SH-SY5Y (cell line): Measurements from ENCODE around the gene FAM120A.

Experiments
- GATA2 ChIP-seq: IDR thresholded peaks from 2 replicates; pipeline ENCODE4 v1.6.1; 2011; ENCODE audit warnings: mild to moderate bottlenecking, low read depth, low read length
- GATA3 ChIP-seq: IDR thresholded peaks from 2 replicates; pipeline ENCODE4 v1.6.1; 2011; ENCODE audit warnings: low read depth, mild to moderate bottlenecking, low read length, moderate library complexity

The FAM120A gene

DNA sequence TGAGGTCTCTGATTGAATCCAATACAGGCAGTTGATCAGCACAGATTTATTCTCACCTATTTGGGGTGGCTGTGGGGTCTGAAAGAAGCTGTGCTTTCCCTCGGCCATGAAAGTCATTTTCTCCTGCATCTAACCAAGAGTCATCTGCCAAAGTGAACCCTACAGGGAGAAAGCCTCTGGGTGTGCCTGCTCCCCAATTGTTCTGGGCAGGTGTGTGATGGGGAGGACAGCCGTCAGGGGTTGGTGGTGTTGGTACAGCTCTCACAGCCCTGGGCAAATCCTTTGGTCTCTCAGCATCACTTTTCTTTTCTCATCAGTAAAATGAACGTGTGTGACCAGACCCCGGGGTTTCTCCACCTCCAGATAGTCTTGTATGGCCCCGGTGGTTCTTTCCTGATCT is 127.4 kb downstream of the FAM120A start:
- TF ChIP-seq GATA3 (no peak), GATA2 (no peak)

DNA sequence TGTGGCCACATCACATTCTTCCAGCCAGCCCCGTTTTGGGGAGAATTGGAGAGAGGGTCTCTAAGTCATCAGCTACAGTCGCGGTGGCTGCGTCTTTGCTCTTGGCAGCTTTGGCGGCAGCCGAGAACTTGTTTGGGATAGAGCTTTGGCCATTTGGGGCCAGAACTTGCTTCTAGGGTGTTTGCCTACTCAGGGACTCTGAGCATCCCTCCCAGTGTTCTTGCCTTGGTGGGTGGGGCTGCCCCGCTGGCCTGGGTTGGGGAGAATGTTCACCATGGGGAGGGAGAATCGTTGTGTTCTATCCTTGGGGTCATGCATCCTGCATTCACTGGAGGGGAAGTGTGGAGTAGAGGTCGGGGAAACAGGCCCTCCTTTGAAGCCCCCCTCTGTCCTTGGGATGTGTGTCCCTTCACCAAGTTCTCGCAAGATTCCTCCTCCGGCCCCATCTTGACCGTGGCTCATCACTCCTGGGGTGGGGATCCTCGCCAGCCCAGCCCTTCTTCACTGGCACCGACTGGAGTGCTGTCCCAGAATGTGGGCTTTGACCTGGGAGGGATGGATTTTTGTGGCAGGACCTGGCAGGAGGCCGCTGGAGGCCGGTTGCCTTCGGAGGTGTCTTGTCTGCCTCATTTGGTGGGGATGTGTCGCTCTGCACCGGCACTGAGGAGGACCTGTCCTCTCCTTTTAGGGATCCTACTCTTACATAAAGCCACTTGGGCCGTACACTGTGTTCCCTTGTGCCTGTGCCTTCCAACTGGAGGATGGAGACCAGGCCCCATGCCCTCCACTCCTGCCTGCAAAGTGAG is 128.4 kb downstream of the FAM120A start:
- TF ChIP-seq GATA3 (no peak), GATA2 (no peak)

GRCh38 chr9:93580654-93581380 is 129.3 kb downstream of the FAM120A start:
- TF ChIP-seq GATA2: no peak
- no peak for TF ChIP-seq GATA3

DNA sequence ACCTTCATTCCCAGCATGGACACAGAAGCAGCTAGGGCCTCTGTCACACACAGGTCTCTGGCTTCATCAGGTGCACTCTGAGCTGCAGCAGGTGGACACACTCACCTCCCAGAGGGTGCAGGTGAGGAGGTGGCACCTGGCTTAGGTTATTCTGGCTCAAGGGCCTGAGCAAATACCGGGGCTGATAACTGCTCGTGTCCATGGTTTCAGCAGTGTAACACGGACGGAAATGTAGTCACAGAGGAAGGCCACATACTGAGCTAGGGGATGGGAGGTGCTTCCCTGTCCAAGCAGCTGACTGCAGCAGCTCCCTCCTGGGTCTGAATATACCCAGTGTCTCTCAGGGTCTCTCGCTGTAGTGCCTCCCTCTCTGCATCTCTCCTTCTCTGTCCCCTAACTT is 130.6 kb downstream of the FAM120A start:
- no peak for TF ChIP-seq GATA3

GRCh38 chr9:93582550-93582949 is 131.1 kb downstream of the FAM120A start:
- TF ChIP-seq GATA3 (no peak), GATA2 (no peak)

DNA sequence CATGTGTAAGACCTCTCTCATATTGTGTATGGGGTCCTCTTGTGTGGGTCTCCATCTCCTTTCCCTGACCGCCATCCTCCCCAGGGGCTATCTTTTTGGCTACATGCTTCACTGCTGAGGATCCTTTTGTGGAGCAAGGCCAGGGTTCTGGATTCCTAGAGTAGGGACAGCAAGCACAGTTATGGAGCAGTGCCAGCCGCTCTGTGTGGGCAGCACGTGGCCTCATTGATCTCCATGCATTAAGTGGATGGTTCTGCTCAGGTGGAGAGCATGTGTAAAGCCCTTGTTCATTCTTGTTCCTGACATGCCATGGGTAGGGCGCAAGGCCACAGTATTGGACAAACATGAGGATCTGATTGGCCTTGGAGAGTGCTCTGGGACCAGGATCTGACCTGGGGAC is 133.8 kb downstream of the FAM120A start:
- TF ChIP-seq GATA2 (no peak), GATA3 (no peak)

- TF ChIP-seq GATA3: no peak
- no peak for TF ChIP-seq GATA2
Observed at GRCh38 chr9:93585695-93586094, 134.2 kb downstream of the FAM120A start.

DNA sequence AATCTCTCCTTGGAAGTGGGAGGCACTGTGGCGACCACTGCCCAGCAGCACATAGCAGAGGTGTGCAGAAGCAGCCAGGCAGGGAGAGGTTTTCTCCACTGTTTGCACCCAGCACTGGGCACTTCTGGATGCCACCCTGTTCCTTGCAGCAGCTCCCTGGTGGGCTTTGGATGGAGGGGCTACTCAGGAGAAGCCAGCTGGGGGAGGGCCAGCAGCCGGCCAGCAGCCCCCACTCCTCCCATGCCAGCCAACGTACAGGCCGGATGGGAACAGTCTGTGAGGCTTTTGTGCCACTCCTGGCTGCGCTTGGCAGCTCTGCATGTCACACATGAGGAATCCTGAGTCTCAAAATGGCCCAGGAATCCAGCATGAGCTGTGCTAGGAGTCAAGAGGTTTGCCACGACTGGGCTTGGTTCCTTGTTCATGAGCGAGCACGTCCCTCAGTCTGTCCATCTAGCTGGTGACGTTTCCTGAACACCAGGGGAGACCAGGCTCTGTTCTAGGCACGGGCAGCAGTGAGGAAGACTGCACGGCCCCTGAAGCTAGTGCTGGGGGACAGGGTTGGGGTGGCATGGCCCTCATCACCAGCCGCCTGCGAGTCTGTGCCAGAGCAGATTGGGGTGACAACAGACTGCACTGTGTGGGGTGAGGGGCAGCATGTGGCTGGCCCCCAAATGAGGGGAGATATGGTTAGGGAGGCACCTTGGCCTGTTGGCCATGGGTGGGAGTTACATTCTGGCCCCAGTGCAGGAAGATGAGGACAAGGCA is 135.0 kb downstream of the FAM120A start:
- TF ChIP-seq GATA2 (no peak), GATA3 (no peak)

- TF ChIP-seq GATA2 (no peak), GATA3 (no peak)
Observed at GRCh38 chr9:93587284-93587650, 135.8 kb downstream of the FAM120A start.

GRCh38 chr9:93587651-93588347 is 136.3 kb downstream of the FAM120A start:
- TF ChIP-seq GATA2: no peak

GRCh38 chr9:93588641-93589609 is 137.4 kb downstream of the FAM120A start:
- TF ChIP-seq GATA3: no peak
- no peak for TF ChIP-seq GATA2

- TF ChIP-seq GATA3: no peak
- no peak for TF ChIP-seq GATA2
Observed at GRCh38 chr9:93589688-93590087, 138.2 kb downstream of the FAM120A start.
